ENCODE measurements around the gene ZNG1A. TPM values are rescaled to one million over a fixed set of nuclear protein-coding genes. Genes with fewer than 3 reads are reported as not detected.

ZNG1A gene
- total RNA-seq, 1 experiment from 2014 or later, result 69.1 TPM

- no peak overlapping the region for H3K27ac ChIP-seq (ENCODE audit: low read length)
Measured at GRCh38 chr9:212297-212696, 33.4 kb upstream of the ZNG1A start.

GRCh38 chr9:211557-211956 lies 32.7 kb upstream of the ZNG1A start:
- no peak overlapping the region for H2AFZ ChIP-seq (ENCODE audit: low read length)
- no peaks in the 10 kb centered on the region for H3K36me3 ChIP-seq (ENCODE audit: low read depth, low read length)
- H3K9ac ChIP-seq (ENCODE audit: low read length), result no peak overlapping the region
- no peak for TF ChIP-seq EZH2 (IDR thresholded peaks at IDR 0.05; ENCODE audit: low read length, unreplicated experiment)
- TF ChIP-seq EZH2phosphoT487 (IDR thresholded peaks at IDR 0.05; ENCODE audit: borderline replicate concordance, low read length), result no peak
- no peak for TF ChIP-seq CTCF (conservative IDR thresholded peaks at IDR 0.05; ENCODE audit: low read depth, low read length)
- POLR2A ChIA-PET (ENCODE audit: unreplicated experiment), result no interaction called here
- H3F3A ChIP-seq (ENCODE audit: low read length, unreplicated experiment), result no peaks in the 10 kb centered on the region
- H4K20me1 ChIP-seq (ENCODE audit: low read length), result no peaks in the 10 kb centered on the region
- no TSS peak for BruUV-seq (replicated peaks)
- no peak overlapping the region for H3K4me3 ChIP-seq (ENCODE audit: low read length)
- no peaks in the 10 kb centered on the region for H3K9me2 ChIP-seq (replicated peaks; ENCODE audit: low read length)
- ATAC-seq (no peak), DNase-seq (no peak)
- H3K27me3 ChIP-seq (ENCODE audit: low read length), result no peaks in the 10 kb centered on the region
- peaks cover 4% of the 10 kb centered on the region; the same call in 1 of the 2 replicates for H3K4me1 ChIP-seq (ENCODE audit: insufficient read depth, low read length)
- H3K27ac ChIP-seq (ENCODE audit: low read length), result no peak overlapping the region
- no peaks in the 10 kb centered on the region for H3K9me3 ChIP-seq (ENCODE audit: low read length)
- H3K79me2 ChIP-seq (ENCODE audit: low read length), result no peaks in the 10 kb centered on the region
- CTCF ChIA-PET, result no interaction called here
- no peak overlapping the region for H3K4me2 ChIP-seq (ENCODE audit: low read length)
- intact Hi-C loops (cut with micrococcal nuclease), result no loop called here

More at GRCh38 chr9:212297-212696, 33.4 kb upstream of the ZNG1A start:
- Histone ChIP-seq H3F3A (ENCODE audit: low read length, unreplicated experiment) (no peaks in the 10 kb centered on the region), H3K27me3 (ENCODE audit: low read length) (no peaks in the 10 kb centered on the region), H3K4me3 (ENCODE audit: low read length) (no peak overlapping the region), H4K20me1 (ENCODE audit: low read length) (no peaks in the 10 kb centered on the region), H3K9ac (ENCODE audit: low read length) (no peak overlapping the region), H3K4me1 (ENCODE audit: insufficient read depth, low read length) (peaks cover 4% of the 10 kb centered on the region; the same call in 1 of the 2 replicates), H3K9me2 (replicated peaks; ENCODE audit: low read length) (no peaks in the 10 kb centered on the region), H3K36me3 (ENCODE audit: low read depth, low read length) (no peaks in the 10 kb centered on the region), H2AFZ (ENCODE audit: low read length) (no peak overlapping the region), H3K9me3 (ENCODE audit: low read length) (no peaks in the 10 kb centered on the region), H3K4me2 (ENCODE audit: low read length) (no peak overlapping the region), H3K79me2 (ENCODE audit: low read length) (no peaks in the 10 kb centered on the region)
- CTCF ChIA-PET, result no interaction called here
- intact Hi-C loops (cut with micrococcal nuclease), result no loop called here
- no peak for TF ChIP-seq EZH2phosphoT487 (IDR thresholded peaks at IDR 0.05; ENCODE audit: borderline replicate concordance, low read length)
- TF ChIP-seq EZH2 (IDR thresholded peaks at IDR 0.05; ENCODE audit: low read length, unreplicated experiment), result no peak
- TF ChIP-seq CTCF (conservative IDR thresholded peaks at IDR 0.05; ENCODE audit: low read depth, low read length), result no peak
- DNase-seq (no peak), ATAC-seq (no peak)
- no TSS peak for BruUV-seq (replicated peaks)
- POLR2A ChIA-PET (ENCODE audit: unreplicated experiment), result no interaction called here

GRCh38 chr9:211036-211435 lies 32.2 kb upstream of the ZNG1A start:
- no peak for DNase-seq

More at GRCh38 chr9:211036-211435, 32.2 kb upstream of the ZNG1A start:
- Histone ChIP-seq H3K4me3 (ENCODE audit: low read length) (no peak overlapping the region), H3K36me3 (ENCODE audit: low read depth, low read length) (no peaks in the 10 kb centered on the region), H3K9me2 (replicated peaks; ENCODE audit: low read length) (no peaks in the 10 kb centered on the region), H3K79me2 (ENCODE audit: low read length) (no peaks in the 10 kb centered on the region), H3F3A (ENCODE audit: low read length, unreplicated experiment) (no peaks in the 10 kb centered on the region), H3K27ac (ENCODE audit: low read length) (no peak overlapping the region), H2AFZ (ENCODE audit: low read length) (no peak overlapping the region), H3K4me2 (ENCODE audit: low read length) (no peak overlapping the region), H3K9me3 (ENCODE audit: low read length) (no peaks in the 10 kb centered on the region), H4K20me1 (ENCODE audit: low read length) (no peaks in the 10 kb centered on the region), H3K27me3 (ENCODE audit: low read length) (no peaks in the 10 kb centered on the region), H3K9ac (ENCODE audit: low read length) (no peak overlapping the region), H3K4me1 (ENCODE audit: insufficient read depth, low read length) (peaks cover 4% of the 10 kb centered on the region; the same call in 1 of the 2 replicates)
- POLR2A ChIA-PET (ENCODE audit: unreplicated experiment), result no interaction called here
- intact Hi-C loops (cut with micrococcal nuclease), result no loop called here
- CTCF ChIA-PET, result no interaction called here
- TF ChIP-seq EZH2phosphoT487 (IDR thresholded peaks at IDR 0.05; ENCODE audit: borderline replicate concordance, low read length) (no peak), CTCF (conservative IDR thresholded peaks at IDR 0.05; ENCODE audit: low read depth, low read length) (no peak), EZH2 (IDR thresholded peaks at IDR 0.05; ENCODE audit: low read length, unreplicated experiment) (no peak)
- no TSS peak for BruUV-seq (replicated peaks)
- ATAC-seq, result no peak
